HK-2 (cell line): ENCODE results near the gene ADCY9.
"Not testable (repeated sequence)": the region's sequence is repeated elsewhere in the genome, so short reads cannot be mapped to it uniquely, and the experiment has no call there.

Experiments
- DNase-seq: peaks from one replicate; pipeline ENCODE4 v3.0.0-alpha.2; 2018; ENCODE audit not compliant: unreplicated experiment

The ADCY9 gene

GRCh38 chr16:4093495-4094126 is 22.6 kb downstream of the ADCY9 start:
- DNase-seq: no peak

GRCh38 chr16:4092547-4093265 is 23.5 kb downstream of the ADCY9 start:
- no peak for DNase-seq

GRCh38 chr16:4091240-4092012 is 24.8 kb downstream of the ADCY9 start:
- no peak for DNase-seq

GRCh38 chr16:4090351-4090851 is 25.8 kb downstream of the ADCY9 start:
- no peak for DNase-seq

GRCh38 chr16:4089811-4090301 is 26.4 kb downstream of the ADCY9 start:
- no peak for DNase-seq

- DNase-seq: no peak
Measured at GRCh38 chr16:4089251-4089810, 26.9 kb downstream of the ADCY9 start.

GRCh38 chr16:4087990-4088577 is 28.2 kb downstream of the ADCY9 start:
- DNase-seq: no peak

GRCh38 chr16:4087099-4087885 is 28.9 kb downstream of the ADCY9 start:
- DNase-seq: no peak

GRCh38 chr16:4086153-4086552 is 30.1 kb downstream of the ADCY9 start:
- no peak for DNase-seq

GRCh38 chr16:4085405-4085970 is 30.8 kb downstream of the ADCY9 start:
- DNase-seq: no peak

GRCh38 chr16:4083347-4083870 is 32.8 kb downstream of the ADCY9 start:
- no peak for DNase-seq

GRCh38 chr16:4082474-4083044 is 33.7 kb downstream of the ADCY9 start:
- no peak for DNase-seq

GRCh38 chr16:4081521-4082021 is 34.7 kb downstream of the ADCY9 start:
- no peak for DNase-seq

- DNase-seq: no peak
Measured at GRCh38 chr16:4081047-4081446, 35.2 kb downstream of the ADCY9 start.

- no peak for DNase-seq
Measured at GRCh38 chr16:4077174-4077649, 39.0 kb downstream of the ADCY9 start.

GRCh38 chr16:4075534-4075933 is 40.7 kb downstream of the ADCY9 start:
- DNase-seq: no peak

- DNase-seq: not testable (repeated sequence)
Measured at GRCh38 chr16:4073150-4073549, 43.1 kb downstream of the ADCY9 start.

GRCh38 chr16:4071686-4072561 is 44.3 kb downstream of the ADCY9 start:
- DNase-seq: no peak

- DNase-seq: no peak
Measured at GRCh38 chr16:4070936-4071335, 45.3 kb downstream of the ADCY9 start.
